Astrocyte of the spinal cord (primary cell): Measurements from ENCODE around the gene TUBA3D.
"Not testable (repeated sequence)": the region's sequence is repeated elsewhere in the genome, so short reads cannot be mapped to it uniquely, and the experiment has no call there.

Experiments
- DNase-seq: peaks from one replicate; pipeline ENCODE4 v3.0.0; 2011; ENCODE audit warnings: low read depth, low spot score
- H3K4me3 ChIP-seq: 2 replicates; pipeline ENCODE4 v1.5.1; 2011; ENCODE audit warnings: low read depth, mild to moderate bottlenecking, low read length, moderate library complexity
- CTCF ChIP-seq: IDR thresholded peaks from 2 replicates; pipeline ENCODE4 v1.5.1; 2012; ENCODE audit warnings: low read depth, mild to moderate bottlenecking, low read length, inconsistent platforms
- in situ Hi-C: cut with HindIII; loops from 2 replicates; pipeline ENCODE4 v1.10.0; 2017; ENCODE audit warnings: low sequenced_read_pairs

The TUBA3D gene

GRCh38 chr2:131488306-131489205 lies 12.6 kb downstream of the TUBA3D start:
- in situ Hi-C loops: no loop called here

GRCh38 chr2:131490616-131491468 lies 14.9 kb downstream of the TUBA3D start:
- DNase-seq: peak; percentile 38
- peak overlapping the region; percentile 48 for H3K4me3 ChIP-seq
- in situ Hi-C loops: not testable (repeated sequence)

More at GRCh38 chr2:131488306-131489205, 12.6 kb downstream of the TUBA3D start:
- DNase-seq: no peak
- TF ChIP-seq CTCF: no peak
- H3K4me3 ChIP-seq: no peak overlapping the region

- in situ Hi-C loops, DNase-seq: not testable (repeated sequence)
- peak overlapping the region; percentile 48 for H3K4me3 ChIP-seq
Observed at GRCh38 chr2:131491469-131491836, 15.5 kb downstream of the TUBA3D start.

- DNase-seq, in situ Hi-C loops: not testable (repeated sequence)
- H3K4me3 ChIP-seq: peak within 1 kb of the TSS; percentile 90
Observed at GRCh38 chr2:131492015-131492417, 16.1 kb downstream of the TUBA3D start, which contains the start of gene MZT2A. TSS of gene MZT2A (minus strand) at chr2:131492397. CDS start at chr2:131492376, 21 bp downstream.

- TF ChIP-seq CTCF: peak; percentile 81
- H3K4me3 ChIP-seq: peak overlapping the region; percentile 90
- in situ Hi-C loops: no loop called here
- DNase-seq: peak; percentile 92
Observed at GRCh38 chr2:131492418-131493198, 16.7 kb downstream of the TUBA3D start.

- DNase-seq: no peak
- peak overlapping the region; percentile 90 for H3K4me3 ChIP-seq
- in situ Hi-C loops: no loop called here
- TF ChIP-seq CTCF: no peak
Observed at GRCh38 chr2:131493199-131493968, 17.5 kb downstream of the TUBA3D start.

GRCh38 chr2:131495506-131495905 lies 19.6 kb downstream of the TUBA3D start:
- DNase-seq, in situ Hi-C loops: not testable (repeated sequence)

GRCh38 chr2:131498321-131498973 lies 22.5 kb downstream of the TUBA3D start:
- in situ Hi-C loops: not testable (repeated sequence)
- peak; percentile 71 for DNase-seq

More at GRCh38 chr2:131495506-131495905, 19.6 kb downstream of the TUBA3D start:
- H3K4me3 ChIP-seq: not testable (repeated sequence)

GRCh38 chr2:131503587-131503986 lies 27.7 kb downstream of the TUBA3D start:
- DNase-seq, in situ Hi-C loops, H3K4me3 ChIP-seq: not testable (repeated sequence)

More at GRCh38 chr2:131498321-131498973, 22.5 kb downstream of the TUBA3D start:
- H3K4me3 ChIP-seq: not testable (repeated sequence)

GRCh38 chr2:131504082-131504750 lies 28.3 kb downstream of the TUBA3D start:
- DNase-seq, H3K4me3 ChIP-seq, in situ Hi-C loops: not testable (repeated sequence)
